HG03460 (cell line): Measurements from ENCODE around the gene KRTAP12-2.
"Not testable (repeated sequence)": the region's sequence is repeated elsewhere in the genome, so short reads cannot be mapped to it uniquely, and the experiment has no call there.

Experiments used
- ATAC-seq: cut with Tn5 transposase; IDR thresholded peaks from one replicate; pipeline ENCODE4 v1.9.1; 2021; ENCODE audit not compliant: unreplicated experiment

KRTAP12-2 gene

GRCh38 chr21:44702973-44703730, 36.4 kb upstream of the KRTAP12-2 start:
- ATAC-seq = no peak

- no peak for ATAC-seq
Measured at GRCh38 chr21:44702111-44702972, 35.6 kb upstream of the KRTAP12-2 start.

GRCh38 chr21:44701541-44701940, 34.8 kb upstream of the KRTAP12-2 start:
- ATAC-seq = no peak

- ATAC-seq = no peak
Measured at GRCh38 chr21:44701023-44701400, 34.3 kb upstream of the KRTAP12-2 start.

GRCh38 chr21:44700101-44701022, 33.6 kb upstream of the KRTAP12-2 start:
- no peak for ATAC-seq

- ATAC-seq = no peak
Measured at GRCh38 chr21:44699502-44700001, 32.8 kb upstream of the KRTAP12-2 start.

- no peak for ATAC-seq
Measured at GRCh38 chr21:44697811-44698734, 31.3 kb upstream of the KRTAP12-2 start.

GRCh38 chr21:44697172-44697810, 30.6 kb upstream of the KRTAP12-2 start, which contains the start of gene KRTAP10-12:
Gene KRTAP10-12, plus strand, starts transcription at chr21:44697172. Its CDS starts 30 bp downstream, at chr21:44697202.
- not testable (repeated sequence) for ATAC-seq

- no peak for ATAC-seq
Measured at GRCh38 chr21:44696572-44696971, 29.8 kb upstream of the KRTAP12-2 start.

GRCh38 chr21:44695641-44696040, 28.9 kb upstream of the KRTAP12-2 start:
- ATAC-seq = no peak

GRCh38 chr21:44695184-44695583, 28.5 kb upstream of the KRTAP12-2 start:
- ATAC-seq = no peak

- ATAC-seq = no peak
Measured at GRCh38 chr21:44694776-44695175, 28.0 kb upstream of the KRTAP12-2 start.

GRCh38 chr21:44692798-44693512, 26.2 kb upstream of the KRTAP12-2 start:
- no peak for ATAC-seq

GRCh38 chr21:44691686-44692085, 25.0 kb upstream of the KRTAP12-2 start:
- no peak for ATAC-seq

- not testable (repeated sequence) for ATAC-seq
Measured at GRCh38 chr21:44689740-44690139, 23.0 kb upstream of the KRTAP12-2 start.

- ATAC-seq = no peak
Measured at GRCh38 chr21:44687671-44688070, 20.9 kb upstream of the KRTAP12-2 start.

GRCh38 chr21:44686843-44687561, 20.3 kb upstream of the KRTAP12-2 start:
- no peak for ATAC-seq
